ENCODE data around the gene TRMT10A.

TRMT10A gene

DNA sequence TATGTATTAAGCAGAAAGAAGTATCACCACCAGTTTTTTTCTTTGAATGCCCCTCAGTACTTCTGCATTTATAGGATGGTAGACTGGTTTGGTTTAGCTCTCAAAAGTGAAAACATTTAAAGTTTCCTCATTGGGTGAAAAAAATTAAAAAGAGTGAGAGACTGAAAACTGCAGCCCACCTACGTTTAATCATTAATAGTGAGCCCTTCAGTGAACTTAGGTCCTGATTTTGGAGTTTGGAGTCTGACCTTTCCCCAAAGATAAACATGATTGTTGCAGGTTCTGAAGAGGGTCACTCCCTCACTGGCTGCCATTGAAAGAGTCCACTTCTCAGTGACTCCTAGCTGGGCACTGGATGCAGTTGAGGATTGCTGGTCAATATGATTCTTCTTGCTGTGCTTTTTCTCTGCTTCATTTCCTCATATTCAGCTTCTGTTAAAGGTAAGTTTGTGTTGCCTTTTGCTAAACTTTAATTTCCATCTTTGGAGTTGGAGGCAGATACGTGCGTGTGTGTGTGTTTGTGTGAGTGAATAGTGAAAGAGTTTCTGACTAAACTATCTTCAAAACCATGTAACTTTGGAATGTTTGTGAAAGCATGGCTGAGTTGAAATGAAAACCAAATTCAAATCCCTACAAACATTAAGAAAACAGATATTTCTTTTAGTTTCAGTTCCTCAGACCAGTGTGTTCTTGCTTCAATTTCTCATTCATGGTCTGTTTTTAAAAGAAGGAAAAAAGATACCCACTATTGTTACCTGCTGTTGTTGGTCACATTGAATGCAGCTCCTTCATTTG lies 10.9 kb upstream of the TRMT10A start, which contains the start of gene MTTP:
Gene MTTP, plus strand, starts transcription at position 295 of the 795 bp plus-strand sequence. Its CDS starts 86 bp downstream, at position 381.
- peaks cover 60% of the 10 kb centered on the region for H3K27me3 ChIP-seq
- H3K4me3 ChIP-seq (ENCODE audit: low read depth in 1 of 2, low read length in 1 of 2), result no peak within 1 kb of the TSS
- no peak within 1 kb of the TSS for H3K27ac ChIP-seq
- H3K36me3 ChIP-seq, result no peaks in the 10 kb centered on the region
- no peaks in the 10 kb centered on the region for H3K9me3 ChIP-seq
- TF ChIP-seq CTCF (IDR thresholded peaks at IDR 0.05), result no peak
- H3K4me1 ChIP-seq (ENCODE audit: control insufficient read depth in 1 of 2, insufficient read depth in 1 of 2, low read depth in 1 of 2, low read length in 1 of 2), result no peaks in the 10 kb centered on the region

DNA sequence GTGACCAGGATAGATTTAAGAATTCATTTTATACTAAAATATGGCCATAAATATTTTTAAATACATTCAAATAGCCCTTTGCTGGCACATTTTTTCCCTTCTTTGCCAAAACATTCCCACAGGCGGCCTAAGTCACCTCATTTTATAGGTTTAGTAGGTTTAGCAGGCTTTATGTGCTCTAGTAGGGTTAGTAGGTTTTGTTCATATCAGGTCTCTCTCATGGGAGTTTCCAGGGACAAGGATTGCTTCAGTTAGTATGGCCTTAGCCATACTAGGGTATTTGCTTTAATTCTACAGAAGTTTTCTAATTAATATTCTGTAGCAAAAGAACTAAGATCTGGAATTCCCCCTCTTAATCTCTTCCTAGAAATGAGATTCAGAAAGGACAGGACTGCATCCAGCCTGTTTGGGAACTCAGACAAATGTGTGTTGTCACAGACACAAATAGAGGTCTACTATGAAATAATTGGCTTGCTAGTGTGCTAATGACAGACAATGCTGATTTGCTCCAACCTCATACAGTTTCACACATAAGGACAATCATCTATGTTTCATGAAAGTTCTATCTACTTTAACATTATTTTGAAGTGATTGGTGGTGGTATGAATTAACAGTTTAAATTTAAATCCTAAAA lies 10.0 kb upstream of the TRMT10A start:
- TF ChIP-seq CTCF (IDR thresholded peaks at IDR 0.05), result no peak
- Histone ChIP-seq H3K4me1 (ENCODE audit: control insufficient read depth in 1 of 2, insufficient read depth in 1 of 2, low read depth in 1 of 2, low read length in 1 of 2) (no peaks in the 10 kb centered on the region), H3K27me3 (peaks cover 67% of the 10 kb centered on the region), H3K4me3 (ENCODE audit: low read depth in 1 of 2, low read length in 1 of 2) (no peak overlapping the region), H3K36me3 (no peaks in the 10 kb centered on the region), H3K27ac (no peak overlapping the region), H3K9me3 (no peaks in the 10 kb centered on the region)

- Histone ChIP-seq H3K36me3 (no peaks in the 10 kb centered on the region), H3K9me3 (no peaks in the 10 kb centered on the region), H3K4me3 (ENCODE audit: low read depth in 1 of 2, low read length in 1 of 2) (no peak overlapping the region), H3K27ac (no peak overlapping the region), H3K27me3 (peaks cover 77% of the 10 kb centered on the region), H3K4me1 (ENCODE audit: control insufficient read depth in 1 of 2, insufficient read depth in 1 of 2, low read depth in 1 of 2, low read length in 1 of 2) (no peaks in the 10 kb centered on the region)
- no peak for TF ChIP-seq CTCF (IDR thresholded peaks at IDR 0.05)
These were observed 8.8 kb upstream of the TRMT10A start for GRCh38 chr4:99572527-99573240.

- Histone ChIP-seq H3K9me3 (no peaks in the 10 kb centered on the region), H3K27ac (no peak overlapping the region), H3K36me3 (no peaks in the 10 kb centered on the region), H3K4me3 (ENCODE audit: low read depth in 1 of 2, low read length in 1 of 2) (no peak overlapping the region), H3K4me1 (ENCODE audit: control insufficient read depth in 1 of 2, insufficient read depth in 1 of 2, low read depth in 1 of 2, low read length in 1 of 2) (no peaks in the 10 kb centered on the region), H3K27me3 (peaks cover 85% of the 10 kb centered on the region)
- TF ChIP-seq CTCF (IDR thresholded peaks at IDR 0.05), result no peak
These were observed 8.0 kb upstream of the TRMT10A start for GRCh38 chr4:99571883-99572282.

- H3K4me3 ChIP-seq (ENCODE audit: low read depth in 1 of 2, low read length in 1 of 2), result no peak overlapping the region
- H3K9me3 ChIP-seq, result no peaks in the 10 kb centered on the region
- H3K27me3 ChIP-seq, result peaks cover 34% of the 10 kb centered on the region
- H3K4me1 ChIP-seq (ENCODE audit: control insufficient read depth in 1 of 2, insufficient read depth in 1 of 2, low read depth in 1 of 2, low read length in 1 of 2), result peaks cover 12 to 15% of the 10 kb centered on the region in 2 experiments
- no peaks in the 10 kb centered on the region for H3K36me3 ChIP-seq
- TF ChIP-seq CTCF (IDR thresholded peaks at IDR 0.05), result no peak
- no peak overlapping the region for H3K27ac ChIP-seq
These were observed 1.1 kb upstream of the TRMT10A start for GRCh38 chr4:99564921-99565320.
